ENCODE measurements around the gene ZDHHC16. TPM values are rescaled to one million over a fixed set of nuclear protein-coding genes. Genes with fewer than 3 reads are reported as not detected.
A peak's percentile ranks its signal among the peaks of the same experiment; 100 is the strongest.
"Not testable (repeated sequence)": the region's sequence is repeated elsewhere in the genome, so short reads cannot be mapped to it uniquely, and the experiment has no call there.

The ZDHHC16 gene
- total RNA-seq, 4 donors from 2014 or later, result 27.7 to 43.5 (median 34.4) TPM

GRCh38 chr10:97407211-97407951, 38.6 kb upstream of the ZDHHC16 start:
- ATAC-seq (ENCODE audit: low FRiP score) (peak; percentile 93), DNase-seq (ENCODE audit: low spot score) (no peak)
- peak in 1 of 3 donors; percentile 50 for TF ChIP-seq CTCF (IDR thresholded peaks at IDR 0.05)

GRCh38 chr10:97407952-97408248, 38.1 kb upstream of the ZDHHC16 start:
- ATAC-seq (ENCODE audit: low FRiP score), result no peak
- TF ChIP-seq CTCF (IDR thresholded peaks at IDR 0.05), result no peak
- no peak for DNase-seq (ENCODE audit: low spot score)

GRCh38 chr10:97408496-97408992, 37.4 kb upstream of the ZDHHC16 start:
- no peak for TF ChIP-seq CTCF (IDR thresholded peaks at IDR 0.05)
- DNase-seq (ENCODE audit: low spot score) (no peak), ATAC-seq (ENCODE audit: low FRiP score) (no peak)

- no peak for DNase-seq (ENCODE audit: low spot score)
- ATAC-seq (ENCODE audit: low FRiP score), result no peak
- no peak for TF ChIP-seq CTCF (IDR thresholded peaks at IDR 0.05)
Observed at GRCh38 chr10:97411406-97411805, 34.6 kb upstream of the ZDHHC16 start.

GRCh38 chr10:97412891-97413304, 33.1 kb upstream of the ZDHHC16 start:
- no peak for TF ChIP-seq CTCF (IDR thresholded peaks at IDR 0.05)
- DNase-seq (ENCODE audit: low spot score) (no peak), ATAC-seq (ENCODE audit: low FRiP score) (no peak)

GRCh38 chr10:97416565-97416964, 29.4 kb upstream of the ZDHHC16 start:
- TF ChIP-seq CTCF (IDR thresholded peaks at IDR 0.05), result no peak
- no peak for ATAC-seq (ENCODE audit: low FRiP score)
- no peak for DNase-seq (ENCODE audit: low spot score)

- DNase-seq (ENCODE audit: low spot score); ATAC-seq (ENCODE audit: low FRiP score): not testable (repeated sequence)
Observed at GRCh38 chr10:97423757-97424098, 22.2 kb upstream of the ZDHHC16 start.
